ENCODE data around the gene RFNG.

GRCh38 chr17:82081966-82082365, 30.4 kb upstream of the RFNG start:
- TF ChIP-seq CTCF (IDR thresholded peaks at IDR 0.05): no peak
- no peak for TF ChIP-seq POLR2AphosphoS5 (IDR thresholded peaks at IDR 0.05)
